GM19239 (cell line): Measurements from ENCODE around the gene BAIAP2.
"Not testable (repeated sequence)": the region's sequence is repeated elsewhere in the genome, so short reads cannot be mapped to it uniquely, and the experiment has no call there.

ENCODE experiments used
- DNase-seq: peaks from one replicate; pipeline ENCODE4 v3.0.0; 2011; ENCODE audit warnings: low spot score; ENCODE audit not compliant: insufficient read length
- FAIRE-seq: peaks from 2 replicates; lab custom pipeline; 2011; peaks lifted over from hg19 to GRCh38; lab: Jason Lieb, UNC

BAIAP2 gene

DNA sequence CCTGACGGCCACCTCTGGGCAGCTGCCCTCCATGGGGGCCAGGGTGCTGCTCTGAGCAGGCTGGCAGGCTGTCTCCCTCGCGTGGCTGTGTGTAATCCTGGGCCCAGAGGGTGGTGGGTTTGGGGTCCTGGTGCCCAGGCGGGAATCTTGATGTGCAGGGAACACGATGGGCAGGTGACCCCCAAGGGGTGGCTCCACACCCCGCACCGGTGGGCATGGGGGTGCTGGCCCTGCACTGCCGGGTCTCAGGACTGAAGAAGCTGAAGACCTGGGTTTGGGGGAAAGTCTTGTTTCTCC is 34.7 kb upstream of the BAIAP2 start:
- FAIRE-seq (no peak), DNase-seq (no peak)

DNA sequence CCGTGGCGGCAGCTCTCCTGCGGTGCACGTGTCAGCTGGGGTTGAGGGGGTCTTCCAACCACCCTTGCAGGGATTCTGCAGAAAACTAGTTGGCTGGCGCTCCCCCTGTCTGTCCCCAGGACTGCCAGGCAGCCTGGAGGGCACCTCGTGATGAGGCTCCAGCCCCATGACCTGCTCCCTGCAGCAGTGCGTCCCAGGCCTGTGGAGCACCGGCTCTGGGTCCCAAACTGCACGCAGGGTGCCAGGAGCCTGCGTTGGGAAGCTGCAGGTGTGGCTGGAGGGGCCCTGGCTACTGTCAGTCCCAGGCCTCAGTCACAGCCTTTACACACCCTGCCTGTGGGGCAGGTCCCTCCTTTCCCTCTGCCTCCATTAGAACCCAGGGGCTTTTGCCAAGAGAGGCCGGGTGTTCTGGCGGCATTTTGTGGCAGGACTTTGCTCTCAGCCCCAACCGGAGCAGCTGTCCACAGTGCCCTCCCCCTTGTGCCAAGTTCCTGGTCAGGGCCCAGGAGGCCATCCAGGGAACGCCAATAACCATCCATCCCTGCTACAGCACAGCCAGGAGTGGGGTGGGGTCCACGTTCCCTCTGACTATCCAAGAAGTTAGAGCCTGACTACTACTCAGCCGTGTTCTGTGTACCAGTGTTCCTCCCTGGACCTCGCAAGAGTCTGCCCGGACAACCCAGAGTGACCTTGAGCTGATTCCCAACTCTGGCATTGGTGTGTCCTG is 34.2 kb upstream of the BAIAP2 start:
- DNase-seq, result no peak
- FAIRE-seq, result no peak

DNA sequence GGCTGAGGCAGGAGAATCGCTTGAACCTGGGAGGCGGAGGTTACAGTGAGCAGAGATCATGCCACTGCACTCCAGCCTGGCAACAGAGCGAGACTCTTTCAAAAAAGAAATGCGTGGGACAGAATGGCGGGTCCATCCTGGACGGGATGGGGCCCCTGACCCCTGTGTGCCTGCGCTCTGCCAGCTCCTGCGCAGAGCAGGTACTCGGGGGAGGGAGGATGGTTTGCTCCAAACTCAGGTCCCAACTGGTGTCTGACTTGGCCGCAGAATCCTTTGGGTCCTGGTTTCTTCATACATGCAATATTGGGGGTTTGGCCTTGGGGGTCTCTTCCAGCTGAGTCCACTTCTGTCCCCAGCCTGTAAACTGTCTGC is 33.0 kb upstream of the BAIAP2 start:
- FAIRE-seq (no peak), DNase-seq (no peak)

DNA sequence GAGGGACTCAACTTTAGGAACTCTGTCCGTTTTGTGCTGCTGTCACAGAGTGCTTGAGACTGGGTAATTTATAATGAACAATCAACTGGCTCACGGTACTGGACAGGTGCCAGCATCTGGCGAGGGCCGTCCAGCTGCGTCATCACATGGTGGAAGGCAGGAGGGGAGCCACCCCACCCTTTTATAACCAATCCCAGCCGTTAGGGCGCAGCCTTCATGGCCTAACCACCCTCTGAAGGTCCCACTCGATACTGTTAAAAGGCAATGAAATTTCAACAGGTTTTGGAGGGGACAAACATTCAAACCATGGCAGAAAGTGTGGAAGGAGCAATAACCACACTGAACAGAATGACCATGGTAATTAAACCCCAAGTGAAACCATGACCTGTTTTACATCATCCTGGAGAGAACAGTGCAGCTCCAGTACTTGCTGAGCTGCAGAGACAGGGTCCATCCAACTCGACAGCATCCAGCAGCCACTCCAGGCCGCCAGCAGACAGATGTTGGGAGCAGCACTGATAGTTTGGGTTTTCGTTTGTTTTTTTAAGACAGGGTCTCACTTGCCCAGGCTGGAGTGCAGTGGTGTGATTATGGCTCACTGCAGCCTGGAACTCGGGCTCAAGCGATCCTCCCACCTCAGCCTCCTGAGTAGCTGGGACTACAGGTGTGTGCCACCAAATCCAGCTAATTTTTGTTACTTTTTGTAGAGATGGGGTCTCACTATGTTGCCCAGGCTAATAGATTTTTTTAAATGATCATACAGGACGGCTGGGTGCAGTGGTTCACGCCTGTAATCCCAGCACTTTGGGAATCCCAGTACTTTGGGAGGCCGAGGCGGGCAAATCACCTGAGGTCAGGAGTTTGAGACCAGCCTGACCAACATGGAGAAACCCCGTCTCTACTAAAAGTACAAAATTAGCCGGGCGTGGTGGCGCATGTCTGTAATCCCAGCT is 32.3 kb upstream of the BAIAP2 start:
- FAIRE-seq, result no peak
- DNase-seq, result no peak

DNA sequence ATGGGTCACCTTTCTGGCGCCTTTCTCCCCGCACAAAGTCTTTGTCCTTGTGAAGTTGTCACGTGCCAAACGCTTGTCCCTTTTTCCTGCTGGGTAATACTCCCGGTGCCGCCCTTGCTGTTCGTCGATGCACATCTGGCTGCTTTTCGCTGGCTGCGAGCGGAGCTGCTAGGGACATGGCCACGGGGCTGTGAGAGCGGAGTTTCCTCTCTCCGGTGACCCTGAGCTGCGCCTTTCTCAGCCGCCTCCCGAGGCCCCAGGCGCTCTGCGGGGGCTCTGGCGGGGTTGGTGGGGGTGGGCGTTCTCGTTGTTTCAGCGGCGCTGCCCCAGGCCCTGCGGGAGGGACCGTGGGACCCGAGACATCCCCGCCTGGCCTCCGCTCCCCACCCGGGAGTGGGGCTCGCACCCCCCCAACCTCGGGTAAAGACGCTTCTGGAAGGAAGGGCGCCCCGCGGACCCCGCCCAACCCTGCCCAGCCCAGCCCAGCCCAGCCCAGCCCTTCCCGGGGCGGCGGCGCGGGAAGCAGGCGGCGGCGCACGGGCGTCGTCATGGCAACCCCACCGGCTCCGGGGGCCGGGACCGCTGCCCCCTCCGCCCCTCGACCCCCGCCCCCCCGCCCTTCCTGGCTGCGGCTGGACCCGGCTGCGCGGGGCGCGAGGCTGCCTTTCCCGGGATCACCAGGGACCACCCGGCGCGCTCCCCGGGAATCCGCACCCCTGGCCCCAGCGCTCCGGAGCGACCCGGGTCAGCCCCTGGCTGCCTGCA is 31.1 kb upstream of the BAIAP2 start:
- FAIRE-seq, result no peak
- DNase-seq, result no peak

DNA sequence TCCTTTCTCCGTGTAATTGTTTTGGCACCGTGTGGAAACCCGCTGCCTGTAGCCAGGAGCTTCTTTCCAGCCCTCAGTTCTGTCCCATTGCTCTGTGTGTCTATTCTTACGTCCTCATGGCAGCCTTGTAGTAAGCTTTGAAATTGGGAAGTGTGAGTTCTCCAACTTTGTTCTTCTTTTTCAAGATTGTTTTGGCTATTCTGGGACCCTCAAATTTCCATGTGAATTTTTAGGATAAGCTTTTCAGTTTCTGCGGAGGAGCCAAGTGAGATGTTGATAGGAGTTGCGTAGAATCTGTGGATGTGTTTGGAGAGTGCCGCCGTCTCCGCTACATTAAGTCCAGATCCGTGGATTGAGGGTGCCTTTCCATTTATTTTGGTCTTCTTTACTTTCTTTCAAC is 28.1 kb upstream of the BAIAP2 start:
- DNase-seq, result no peak
- no peak for FAIRE-seq

DNA sequence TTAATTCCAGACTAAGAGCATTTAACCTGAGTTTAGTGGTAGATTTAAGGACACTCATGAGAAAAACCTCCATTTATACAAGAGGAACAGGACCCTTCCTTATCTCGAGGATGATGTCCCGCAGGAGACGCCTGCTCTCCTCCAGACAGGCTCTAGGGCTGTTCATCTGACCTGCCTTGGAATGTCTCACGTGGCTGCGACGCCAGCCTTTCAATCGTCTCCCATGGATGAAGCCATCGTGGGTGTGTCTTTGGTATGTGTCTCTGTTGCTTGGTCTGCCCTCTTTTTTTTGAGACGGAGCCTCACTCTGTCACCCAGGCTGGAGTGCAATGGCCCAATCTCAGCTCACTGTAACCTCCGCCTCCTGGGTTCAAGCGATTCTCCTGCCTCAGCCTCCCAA is 26.8 kb upstream of the BAIAP2 start:
- FAIRE-seq (no peak), DNase-seq (no peak)

DNA sequence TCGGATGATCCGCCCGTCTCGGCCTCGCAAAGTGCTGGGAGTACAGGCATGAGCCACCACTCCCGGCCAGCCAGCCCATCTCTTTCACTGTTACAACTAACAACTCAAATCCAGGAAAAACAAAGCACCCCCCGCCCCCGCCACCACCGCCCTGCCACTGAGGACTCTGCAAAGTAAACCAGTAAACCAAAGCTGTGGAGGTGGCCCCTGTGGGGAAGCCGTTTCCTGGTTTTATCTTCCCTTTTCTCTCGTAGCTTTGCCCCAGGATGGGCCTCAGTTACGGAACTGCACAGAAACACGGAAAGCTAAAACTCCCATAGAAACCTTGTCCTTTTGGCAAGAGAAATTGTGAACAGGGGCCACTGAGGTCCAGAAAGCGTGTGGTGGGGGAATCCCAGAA is 25.8 kb upstream of the BAIAP2 start:
- FAIRE-seq (no peak), DNase-seq (no peak)

DNA sequence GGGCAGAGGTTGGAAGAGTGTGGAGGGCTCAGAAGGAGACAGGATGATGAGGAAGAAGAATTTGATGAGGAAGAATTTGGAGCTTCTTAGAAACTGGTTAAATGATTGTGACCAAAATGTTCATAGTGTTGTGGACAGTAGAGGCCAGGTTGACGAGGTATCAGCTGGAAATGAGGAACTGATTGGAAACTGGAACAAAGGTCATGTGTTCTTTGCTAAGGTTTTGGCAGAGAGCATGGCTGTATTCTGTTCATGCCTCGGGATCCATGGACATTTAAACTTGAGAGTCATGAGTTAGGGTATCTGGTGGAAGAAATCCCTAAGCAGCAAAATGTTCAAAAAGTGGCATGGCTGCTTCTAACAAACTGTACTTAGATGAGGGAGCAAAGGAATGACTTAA is 24.0 kb upstream of the BAIAP2 start:
- no peak for DNase-seq
- no peak for FAIRE-seq

DNA sequence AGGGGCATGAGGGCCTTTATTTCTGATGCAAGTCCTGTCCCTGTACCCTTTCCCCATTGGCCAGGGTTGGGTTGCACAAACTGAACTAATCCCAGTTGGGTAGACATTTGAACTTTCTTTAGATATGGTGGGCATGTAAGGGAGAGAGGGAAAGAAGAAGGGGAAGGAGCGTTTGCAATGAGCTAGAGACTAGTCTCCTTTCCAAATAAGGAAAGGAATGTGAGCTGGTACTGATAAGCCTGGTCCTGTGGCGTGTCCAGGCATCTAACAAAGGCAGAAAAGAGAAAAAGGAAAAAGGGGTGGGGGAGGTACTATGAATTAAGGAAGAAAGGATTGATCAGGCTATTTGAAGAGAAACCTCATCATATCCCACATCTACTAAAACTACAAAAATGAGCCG is 23.0 kb upstream of the BAIAP2 start:
- no peak for DNase-seq
- no peak for FAIRE-seq

DNA sequence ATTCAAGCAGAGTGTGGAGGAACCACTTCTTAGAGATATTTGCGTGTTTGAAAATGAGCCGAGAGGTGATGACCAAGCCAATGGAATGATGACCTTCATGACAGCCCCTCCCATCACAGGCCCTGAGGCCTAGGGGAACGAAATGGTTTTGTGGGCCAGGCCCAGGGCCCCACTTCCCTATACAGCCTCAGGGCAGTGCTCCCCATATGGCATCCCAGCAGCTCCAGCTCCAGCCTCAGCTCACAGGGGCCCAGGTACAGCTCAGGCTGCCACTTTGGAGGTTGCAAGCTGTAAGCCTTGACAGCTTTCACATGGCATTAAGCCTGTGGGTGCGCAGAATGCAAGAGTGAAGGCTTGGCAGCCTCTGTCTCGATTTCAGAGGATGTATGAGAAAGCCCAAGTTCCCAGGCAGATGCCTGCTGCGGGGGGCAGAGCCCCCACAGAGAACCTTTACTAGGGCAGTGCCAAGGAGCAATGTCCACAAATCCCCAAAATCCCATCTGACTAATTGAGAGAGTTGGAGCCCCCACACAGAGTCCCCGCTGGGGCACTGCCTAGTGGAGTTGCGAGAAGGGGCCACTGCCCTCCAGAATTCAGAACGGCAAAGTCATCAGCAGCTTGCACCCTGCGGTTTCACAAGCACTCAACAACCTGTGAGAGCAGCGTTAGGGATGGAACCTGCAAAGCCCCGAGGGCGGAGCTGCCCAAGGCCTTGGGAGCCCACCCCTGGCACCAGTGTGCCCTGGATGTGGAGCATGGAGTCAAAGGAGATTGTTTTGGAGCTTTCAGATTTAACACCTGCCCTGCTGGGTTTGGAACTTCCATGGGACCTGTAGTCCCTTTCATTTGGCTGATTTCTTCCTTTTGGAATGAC is 22.1 kb upstream of the BAIAP2 start:
- DNase-seq, result no peak
- FAIRE-seq, result no peak

DNA sequence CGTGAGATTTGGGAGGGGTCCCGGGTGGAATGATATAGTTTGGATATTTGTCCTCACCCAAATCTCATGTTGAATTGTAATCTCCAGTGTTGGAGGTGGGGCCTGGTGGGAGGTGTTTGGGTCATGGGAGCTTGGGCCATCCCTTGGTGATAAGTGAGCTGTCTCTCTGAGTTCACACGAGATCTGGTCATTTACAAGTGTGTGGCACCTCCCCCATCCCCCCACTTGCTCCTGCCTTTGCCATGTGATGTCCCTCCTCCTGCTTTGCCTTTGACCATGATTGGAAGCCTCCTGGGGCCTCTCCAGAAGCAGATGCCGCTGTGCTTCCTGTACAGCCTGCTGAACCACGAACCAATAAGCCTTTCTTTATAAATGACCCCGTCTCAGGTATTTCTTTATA is 21.3 kb upstream of the BAIAP2 start:
- FAIRE-seq (no peak), DNase-seq (no peak)

DNA sequence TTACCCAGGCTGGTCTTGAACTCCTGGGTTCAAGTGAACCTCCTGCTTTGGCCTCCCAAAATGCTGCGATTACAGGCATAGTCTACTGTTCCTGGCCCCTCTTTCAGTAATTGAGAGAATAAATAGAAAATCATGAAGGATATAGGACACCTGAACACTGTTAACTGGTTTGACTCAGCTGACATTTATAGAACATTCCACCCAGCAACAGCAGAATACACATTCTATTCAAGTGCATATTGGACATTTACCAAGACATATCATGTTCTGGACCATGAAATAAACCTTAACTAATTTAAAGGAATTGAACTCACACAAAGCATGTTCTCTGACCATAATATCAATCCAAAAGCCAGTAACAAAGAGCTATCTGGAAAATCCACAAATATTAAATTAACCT is 19.8 kb upstream of the BAIAP2 start:
- DNase-seq, result no peak
- no peak for FAIRE-seq

DNA sequence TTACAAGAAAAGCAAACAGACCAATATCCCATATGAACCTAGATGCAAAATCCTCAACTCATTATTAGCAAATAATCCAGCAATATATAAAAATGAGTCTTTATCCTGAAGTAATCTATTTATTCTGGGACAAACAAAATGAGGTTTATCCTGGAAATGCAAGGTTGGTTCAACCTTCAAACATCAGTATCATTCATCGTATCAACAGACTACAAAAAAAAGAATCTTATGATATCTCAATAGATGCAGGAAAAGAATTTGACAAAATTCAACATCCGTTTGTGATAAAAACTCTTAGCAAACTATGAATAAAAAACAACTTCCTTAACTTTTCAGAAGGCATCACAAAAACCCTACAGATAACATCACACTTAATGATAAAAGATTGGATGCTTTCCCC is 18.4 kb upstream of the BAIAP2 start:
- DNase-seq (no peak), FAIRE-seq (no peak)

DNA sequence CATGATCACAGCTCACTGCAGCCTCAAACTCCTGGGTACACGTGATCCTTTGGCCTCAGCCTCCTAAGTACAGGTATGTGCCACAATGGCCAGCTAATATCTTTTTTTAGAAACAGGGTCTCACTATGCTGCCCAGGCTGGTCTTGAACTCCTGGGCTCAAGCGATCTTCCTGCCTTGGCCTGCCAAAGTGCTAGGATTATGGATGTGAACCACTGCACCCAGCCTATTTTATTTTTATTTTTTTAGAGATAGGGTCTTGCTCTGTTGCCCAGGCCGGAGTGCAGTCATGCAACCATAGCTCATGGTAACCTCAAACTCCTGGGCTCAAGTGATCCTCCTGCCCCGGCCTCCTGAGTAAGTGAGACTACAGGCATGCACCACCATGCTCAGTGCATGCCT is 17.6 kb upstream of the BAIAP2 start:
- DNase-seq, FAIRE-seq: not testable (repeated sequence)

DNA sequence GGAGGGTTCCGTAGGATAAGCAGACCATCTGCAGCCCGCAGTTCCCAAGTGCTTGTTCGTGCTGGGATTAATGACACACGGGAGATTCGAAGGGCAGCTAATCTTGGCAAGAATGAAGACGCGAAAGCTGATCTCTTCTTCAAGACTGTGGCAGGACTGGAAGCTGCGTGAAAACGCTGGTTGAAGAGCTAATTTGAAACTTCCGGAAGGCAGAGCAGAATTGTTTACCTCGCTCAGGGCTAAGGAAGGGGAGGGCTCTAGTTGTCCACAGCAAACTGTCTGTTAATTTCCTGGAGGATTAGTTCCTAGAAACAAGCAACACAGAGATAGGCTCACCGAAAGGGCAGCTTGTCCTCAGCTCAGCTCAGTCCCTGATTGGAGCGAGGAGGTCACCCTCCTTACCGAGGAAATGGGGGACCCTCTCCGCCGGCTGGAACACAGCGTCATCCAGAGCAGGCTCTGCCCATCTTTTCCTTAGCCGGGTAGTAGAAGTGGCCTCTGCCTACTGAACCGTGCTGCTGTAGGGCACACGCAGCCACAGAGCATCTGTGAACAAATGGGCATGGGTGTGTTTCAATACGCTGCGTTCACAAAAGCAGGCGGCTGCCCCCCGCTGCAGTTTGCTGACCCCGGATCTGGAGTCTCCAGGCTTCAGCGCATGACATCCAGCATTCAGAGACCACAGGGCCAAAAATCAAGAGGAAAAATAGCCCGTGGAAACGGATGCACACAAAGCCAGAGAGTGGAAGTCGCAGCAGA is 16.7 kb upstream of the BAIAP2 start:
- FAIRE-seq, result peak; percentile 85
- no peak for DNase-seq

DNA sequence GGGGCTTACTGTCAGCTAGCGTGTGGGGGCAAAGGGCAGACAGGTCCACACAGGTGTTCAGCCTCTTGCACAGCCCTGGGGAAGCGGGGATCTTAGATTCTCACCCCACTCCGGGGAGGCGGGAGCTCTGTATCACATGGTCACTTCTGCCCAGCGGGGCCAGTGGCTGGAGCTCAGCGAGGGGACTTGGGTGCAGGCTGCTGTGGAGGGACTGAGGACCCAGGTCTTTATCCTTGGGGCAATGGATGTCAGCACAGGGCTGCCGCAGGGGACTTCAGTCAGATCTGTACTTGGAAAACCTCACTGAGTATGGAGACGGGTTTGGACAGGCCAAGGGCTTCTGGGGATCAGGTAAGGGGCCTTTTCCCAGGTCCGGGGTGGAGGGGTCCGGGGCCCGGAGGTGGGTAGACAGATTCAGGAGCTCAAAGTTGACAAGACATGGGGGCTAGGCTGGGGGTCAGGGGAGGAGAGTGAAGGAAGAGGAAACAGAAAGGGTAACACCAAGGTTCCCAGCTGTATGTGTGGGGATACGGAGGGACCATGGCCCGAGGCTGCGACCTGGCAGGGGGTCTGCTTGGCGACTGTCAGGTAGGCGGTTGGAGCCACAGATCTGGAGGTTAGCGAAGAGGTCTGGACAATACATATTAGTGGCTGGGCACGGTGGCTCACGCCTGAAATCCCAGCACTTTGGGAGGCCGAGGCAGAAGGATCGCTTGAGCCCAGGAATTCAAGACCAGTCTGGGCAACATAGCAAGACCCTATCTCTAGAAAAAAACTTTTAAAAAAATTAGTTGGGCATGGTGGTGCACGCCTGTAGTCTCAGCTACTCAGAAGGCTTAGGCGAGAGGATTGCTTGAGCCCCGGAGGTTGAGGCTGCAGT is 15.1 kb upstream of the BAIAP2 start:
- no peak for DNase-seq
- no peak for FAIRE-seq

DNA sequence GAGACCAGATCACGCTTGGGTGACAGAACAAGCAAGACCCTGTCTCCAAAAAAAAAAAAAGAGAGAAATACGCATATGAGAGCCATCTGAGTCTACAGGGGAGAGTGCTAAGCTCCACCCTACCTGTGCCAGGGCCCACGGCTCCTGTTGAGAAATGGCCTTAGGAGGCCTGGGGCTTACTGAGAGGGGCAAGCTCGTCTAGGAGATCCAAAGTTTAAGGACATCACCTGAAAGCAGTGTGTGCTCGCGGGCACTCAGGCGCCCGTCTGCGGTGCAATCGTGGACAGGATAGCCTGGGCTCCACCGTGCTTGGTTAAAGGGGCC is 14.5 kb upstream of the BAIAP2 start:
- FAIRE-seq, result no peak
- DNase-seq, result no peak
